SKM-1 treated with dmso at 0.1 percent for 144 hours (cell line): ENCODE data around the gene SLC22A1.
"Not testable (repeated sequence)": the region's sequence is repeated elsewhere in the genome, so short reads cannot be mapped to it uniquely, and the experiment has no call there.

Source experiments
- DNase-seq: peaks from one replicate; lab custom pipeline; 2025; ENCODE audit not compliant: unreplicated experiment; lab: John Stamatoyannopoulos, UW

Gene SLC22A1

DNA sequence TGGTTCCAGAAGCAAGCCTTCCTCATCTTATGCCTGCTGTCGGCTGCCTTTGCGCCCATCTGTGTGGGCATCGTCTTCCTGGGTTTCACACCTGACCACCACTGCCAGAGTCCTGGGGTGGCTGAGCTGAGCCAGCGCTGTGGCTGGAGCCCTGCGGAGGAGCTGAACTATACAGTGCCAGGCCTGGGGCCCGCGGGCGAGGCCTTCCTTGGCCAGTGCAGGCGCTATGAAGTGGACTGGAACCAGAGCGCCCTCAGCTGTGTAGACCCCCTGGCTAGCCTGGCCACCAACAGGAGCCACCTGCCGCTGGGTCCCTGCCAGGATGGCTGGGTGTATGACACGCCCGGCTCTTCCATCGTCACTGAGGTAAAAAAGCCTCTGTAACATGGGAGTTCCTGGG, 366 bp downstream of the SLC22A1 start:
- no peak for DNase-seq

DNA sequence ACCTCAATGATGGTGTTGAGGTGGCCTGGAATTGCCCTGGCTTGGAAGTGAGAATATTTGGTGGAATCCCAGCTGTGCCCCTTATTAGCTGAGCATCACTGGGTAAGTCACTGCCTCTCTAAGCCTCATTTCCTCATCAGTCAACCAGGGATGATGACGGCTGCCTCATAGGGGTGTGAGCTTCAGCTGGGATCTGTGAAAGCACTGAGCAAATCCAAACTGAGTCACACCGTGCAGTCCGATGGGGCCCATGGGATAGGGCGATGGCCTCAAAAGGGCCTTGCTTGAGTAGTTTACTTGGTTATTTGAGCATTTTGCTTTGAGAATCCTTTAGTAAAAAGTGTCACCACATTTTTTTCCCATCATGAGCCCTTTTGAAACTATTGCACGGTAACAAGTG, 1.1 kb downstream of the SLC22A1 start:
- no peak for DNase-seq

DNA sequence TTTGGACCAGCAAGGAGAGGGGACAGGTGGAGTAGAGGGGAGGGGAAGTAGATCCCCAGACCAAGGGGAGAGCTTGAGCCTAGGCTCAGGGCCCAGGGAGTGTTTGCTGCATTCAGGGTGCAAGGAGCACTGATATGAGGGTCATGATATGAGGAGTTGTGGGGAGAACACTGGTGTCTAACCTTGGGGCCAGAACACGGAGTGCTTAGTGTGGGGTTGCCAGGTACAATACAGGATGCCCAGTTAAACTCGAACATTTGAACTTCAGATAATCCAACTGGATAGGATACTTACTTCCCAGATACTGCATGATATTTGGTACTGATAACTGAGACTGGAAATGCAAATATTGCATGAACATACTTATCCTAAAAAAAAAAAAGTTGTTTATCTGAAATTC, 2.4 kb downstream of the SLC22A1 start:
- DNase-seq = no peak

GRCh38 chr6:160124605-160125004, 3.0 kb downstream of the SLC22A1 start:
- no peak for DNase-seq

DNA sequence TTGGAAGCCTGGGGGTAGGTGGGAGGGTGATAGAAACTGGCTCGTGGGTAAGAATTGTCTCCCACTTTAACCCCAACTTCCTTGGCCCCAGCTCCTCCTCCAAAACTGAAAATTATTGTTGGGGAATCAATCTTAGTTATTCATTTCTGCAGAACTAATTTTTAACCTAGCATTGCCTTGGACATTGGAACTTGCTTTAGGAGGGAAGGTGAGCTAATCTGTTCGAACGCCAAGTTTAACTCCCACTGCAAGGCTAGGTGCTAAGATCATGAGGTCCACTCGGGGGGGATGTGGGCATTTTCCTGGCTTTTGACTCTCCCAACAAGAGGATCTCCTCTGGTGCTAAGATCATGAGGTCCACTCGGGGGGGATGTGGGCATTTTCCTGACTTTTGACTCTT, 3.5 kb downstream of the SLC22A1 start:
- not testable (repeated sequence) for DNase-seq

DNA sequence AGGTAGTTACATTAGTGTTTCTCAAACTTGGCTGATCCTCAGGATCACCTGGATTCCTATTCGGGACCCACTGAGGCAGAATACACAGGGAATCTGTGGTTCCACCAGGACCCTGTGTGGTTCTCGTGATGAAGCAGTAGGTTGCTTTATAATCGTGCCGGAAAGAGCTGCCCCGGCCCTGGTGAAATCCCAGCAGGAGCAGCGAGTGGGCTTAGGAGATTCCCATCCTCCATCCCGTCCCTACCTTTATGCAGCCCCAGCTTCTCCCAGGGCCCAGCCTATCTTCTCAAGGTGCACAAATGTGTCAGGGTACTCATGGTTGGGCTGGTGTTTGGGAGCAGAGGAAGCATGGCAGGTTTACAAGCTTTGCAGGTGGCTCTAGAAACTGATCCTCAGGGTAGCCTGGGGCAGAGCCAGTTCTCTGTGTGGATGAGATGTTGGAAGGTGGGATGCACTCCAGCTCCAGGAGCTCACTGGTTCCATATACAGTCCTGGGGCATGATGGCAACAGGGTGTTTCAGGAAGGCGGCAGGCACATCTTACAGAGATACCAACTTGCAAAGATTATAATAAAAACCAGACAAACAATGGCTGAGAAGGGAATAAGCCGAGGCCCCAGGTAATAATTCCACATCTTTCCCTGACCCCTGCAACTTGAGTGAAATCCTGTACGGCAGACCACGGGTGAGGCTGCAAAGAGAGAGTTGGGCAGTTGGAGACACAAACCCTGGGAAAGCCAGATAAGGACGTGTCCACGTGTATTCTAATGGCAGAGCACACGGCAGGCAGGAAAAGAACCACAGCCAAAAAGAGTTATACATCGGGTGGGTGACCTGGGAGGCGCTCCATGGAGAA, 5.9 kb downstream of the SLC22A1 start:
- no peak for DNase-seq

DNA sequence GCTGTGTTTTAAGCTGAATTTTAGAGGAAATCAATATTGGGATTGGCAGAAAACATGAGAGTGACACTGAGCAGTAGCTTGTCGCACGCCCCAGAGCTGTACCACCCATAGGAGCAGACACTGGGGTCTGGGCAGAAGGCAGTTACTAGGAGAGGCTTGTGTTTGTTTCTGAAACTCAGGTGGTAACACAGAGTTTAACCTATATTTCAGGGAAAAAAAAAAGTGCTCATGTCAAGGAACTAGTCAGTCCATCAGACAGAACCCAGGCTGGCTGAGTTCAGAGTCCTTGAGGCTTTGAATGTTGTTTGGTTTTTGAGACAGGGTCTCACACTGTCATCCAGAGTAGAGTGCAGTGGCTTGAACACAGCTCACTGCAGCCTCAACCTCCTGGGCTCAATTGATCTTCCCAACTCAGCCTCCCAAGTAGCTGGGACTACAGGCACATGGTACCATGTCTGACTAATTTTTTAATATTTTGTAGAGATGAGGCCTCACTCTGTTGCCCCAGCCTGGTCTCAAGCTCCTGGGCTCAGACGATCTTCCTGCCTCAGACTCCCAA, 6.6 kb downstream of the SLC22A1 start:
- DNase-seq = no peak

DNA sequence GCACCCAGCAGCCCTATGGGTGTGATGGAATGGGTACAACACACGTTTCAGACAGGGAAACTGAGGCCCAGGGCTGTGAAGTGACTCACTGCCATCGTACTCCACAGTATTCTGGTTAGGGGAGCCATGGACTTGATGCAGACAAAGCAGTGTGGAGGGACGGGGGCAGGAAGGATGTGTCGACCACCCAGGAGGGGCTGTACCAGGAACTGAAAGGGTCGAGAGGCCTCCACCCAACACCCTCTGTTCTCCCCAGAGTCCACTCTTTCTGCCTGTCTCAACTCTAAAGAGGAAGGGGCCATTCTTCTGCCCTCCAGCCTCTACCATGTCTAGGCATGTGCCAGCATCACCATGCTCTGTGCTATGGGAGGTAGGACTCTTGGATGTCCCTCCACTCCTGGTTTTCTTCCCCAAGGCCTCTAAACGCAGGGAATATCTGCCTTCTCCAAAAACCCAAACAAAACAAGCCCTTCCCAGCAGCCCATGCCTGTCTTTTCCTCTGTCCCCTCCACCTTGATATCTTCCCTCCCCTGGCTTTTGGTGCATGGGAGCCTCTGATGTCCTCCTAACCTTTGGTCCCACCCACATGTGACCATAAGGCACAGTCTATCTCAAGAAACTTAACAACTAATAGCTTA, 7.4 kb downstream of the SLC22A1 start:
- no peak for DNase-seq

DNA sequence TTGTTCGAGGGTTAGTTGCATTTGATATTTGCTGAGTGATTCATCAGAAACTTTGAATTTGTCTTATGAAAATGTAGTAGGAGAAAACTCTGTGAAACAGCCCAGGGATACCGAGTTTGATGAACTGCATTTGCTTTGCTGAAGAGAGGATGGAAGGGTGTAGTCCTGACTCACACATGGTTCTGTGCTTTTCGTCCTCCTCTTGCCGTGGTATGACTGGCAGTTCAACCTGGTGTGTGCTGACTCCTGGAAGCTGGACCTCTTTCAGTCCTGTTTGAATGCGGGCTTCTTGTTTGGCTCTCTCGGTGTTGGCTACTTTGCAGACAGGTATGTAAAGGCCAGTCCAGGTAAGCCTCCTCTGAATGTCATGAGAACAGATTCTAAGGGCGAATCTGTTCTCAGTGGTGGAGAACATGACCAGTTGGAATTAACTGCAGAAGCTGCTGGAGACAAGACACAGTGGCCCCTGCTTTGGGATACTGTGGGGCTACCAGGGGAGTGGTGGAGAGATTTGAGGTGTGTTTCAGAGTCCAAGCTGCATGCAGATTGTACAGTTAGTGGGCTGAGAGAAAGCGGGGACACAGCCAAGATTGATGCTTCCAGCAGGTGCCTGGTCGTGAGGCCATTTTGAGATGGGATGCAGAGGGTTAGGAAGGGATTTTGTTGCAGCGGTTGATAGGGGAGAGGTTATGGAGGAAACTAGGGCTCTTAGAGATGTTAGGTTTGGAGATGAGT, 8.4 kb downstream of the SLC22A1 start:
- no peak for DNase-seq

DNA sequence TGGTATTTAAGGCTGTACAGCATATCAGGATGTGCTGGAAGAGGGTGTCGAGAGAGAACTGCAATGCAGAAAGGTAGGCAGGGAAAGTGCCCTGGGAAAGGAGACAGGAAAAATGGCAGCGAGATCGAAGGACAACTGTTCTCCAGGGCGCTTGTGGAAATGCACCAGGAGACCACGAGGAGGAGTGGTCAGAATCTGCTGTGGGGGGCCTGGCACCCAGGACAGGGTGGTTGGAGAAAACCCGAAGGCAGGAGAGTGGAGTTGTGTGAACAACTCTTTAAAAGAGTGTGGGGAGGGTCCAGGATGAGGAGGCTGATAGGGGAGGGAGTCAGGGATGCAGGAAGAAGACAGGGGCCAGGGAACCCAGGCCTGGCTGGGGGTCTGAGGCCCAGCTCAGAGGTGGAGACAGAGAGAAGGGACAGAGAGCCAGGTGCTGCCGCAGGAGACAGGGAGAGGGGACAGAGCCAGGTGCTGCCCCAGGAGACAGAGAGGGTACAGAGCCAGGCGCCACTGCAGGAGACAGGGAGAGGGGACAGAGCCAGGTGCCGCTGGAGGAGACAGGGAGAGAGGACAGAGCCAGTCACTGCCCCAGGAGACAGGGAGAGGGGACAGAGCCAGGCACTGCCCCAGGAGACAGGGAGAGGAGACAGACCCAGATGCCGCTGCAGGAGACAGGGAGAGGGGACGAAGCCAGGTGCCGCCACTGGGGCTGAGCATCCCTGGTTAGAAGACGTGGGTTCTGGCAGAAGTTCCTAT, 9.3 kb downstream of the SLC22A1 start:
- no peak for DNase-seq

DNA sequence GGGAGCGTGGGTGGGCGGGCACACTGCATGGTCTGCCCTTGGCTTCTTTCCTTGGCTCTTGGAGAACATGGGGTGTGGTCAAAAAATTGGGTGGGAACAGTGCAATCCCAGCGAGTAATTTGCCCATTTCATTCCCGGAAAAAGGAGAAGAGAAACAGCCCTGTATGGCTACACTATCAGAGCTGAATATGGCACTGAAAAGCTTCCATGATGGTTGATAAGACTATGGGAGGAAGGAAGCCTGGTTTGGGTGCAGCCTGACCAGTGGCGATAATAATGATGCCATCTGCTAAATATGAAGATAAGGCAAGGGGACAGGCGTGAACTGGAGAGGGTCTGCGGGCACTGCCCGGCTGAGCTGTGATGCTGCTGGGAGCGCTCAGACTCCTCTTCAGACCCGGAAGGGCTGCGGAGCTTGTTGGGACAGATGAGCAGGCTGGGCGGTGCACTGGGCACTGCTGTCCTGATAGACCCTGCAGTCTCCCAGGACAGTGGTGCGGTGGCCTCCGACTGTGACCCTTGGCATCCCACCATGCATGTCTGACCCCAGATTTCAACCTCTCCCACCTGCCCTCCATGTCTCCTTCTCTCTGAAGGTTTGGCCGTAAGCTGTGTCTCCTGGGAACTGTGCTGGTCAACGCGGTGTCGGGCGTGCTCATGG, 10.2 kb downstream of the SLC22A1 start:
- DNase-seq = no peak

GRCh38 chr6:160132297-160132637, 10.7 kb downstream of the SLC22A1 start:
- DNase-seq = no peak

- DNase-seq = no peak
Observed at GRCh38 chr6:160132776-160133338, 11.2 kb downstream of the SLC22A1 start.

DNA sequence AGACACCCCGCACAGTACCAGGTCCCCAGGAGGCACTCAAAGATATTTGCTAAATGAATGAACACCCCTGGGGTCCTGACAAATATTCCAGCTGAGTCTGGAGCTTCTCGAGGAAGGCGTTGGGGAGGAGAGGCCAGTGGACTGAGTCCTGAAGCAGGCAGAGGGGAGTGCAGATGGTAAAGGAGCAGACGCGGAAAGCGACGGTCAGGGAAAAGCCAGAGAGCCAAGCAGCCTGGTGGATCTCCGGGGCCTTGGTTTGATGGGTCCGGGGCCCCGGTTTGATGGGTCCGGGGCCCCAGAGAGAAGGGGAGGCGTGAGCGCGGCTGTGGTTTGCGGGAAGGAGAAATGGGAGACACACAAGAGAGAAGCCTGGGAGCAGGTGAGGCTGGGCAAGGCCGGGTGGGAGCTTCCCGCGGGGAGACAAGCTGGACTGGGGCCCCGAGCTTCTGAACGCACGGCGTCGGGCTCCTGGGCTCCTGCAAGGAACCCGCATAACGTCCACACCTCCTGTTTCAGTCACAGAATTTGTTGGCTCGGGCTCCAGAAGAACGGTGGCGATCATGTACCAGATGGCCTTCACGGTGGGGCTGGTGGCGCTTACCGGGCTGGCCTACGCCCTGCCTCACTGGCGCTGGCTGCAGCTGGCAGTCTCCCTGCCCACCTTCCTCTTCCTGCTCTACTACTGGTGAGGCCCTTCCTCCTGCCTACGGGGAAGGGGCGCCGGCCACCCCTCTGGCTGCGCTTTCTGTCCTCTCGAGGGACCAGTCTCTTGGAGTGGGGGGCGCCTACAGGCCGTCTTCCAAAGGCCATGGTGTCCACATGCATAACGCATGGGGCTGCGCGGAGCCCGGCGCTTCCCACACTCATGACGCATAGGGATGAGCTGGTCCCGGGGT, 12.1 kb downstream of the SLC22A1 start:
- DNase-seq = no peak

DNA sequence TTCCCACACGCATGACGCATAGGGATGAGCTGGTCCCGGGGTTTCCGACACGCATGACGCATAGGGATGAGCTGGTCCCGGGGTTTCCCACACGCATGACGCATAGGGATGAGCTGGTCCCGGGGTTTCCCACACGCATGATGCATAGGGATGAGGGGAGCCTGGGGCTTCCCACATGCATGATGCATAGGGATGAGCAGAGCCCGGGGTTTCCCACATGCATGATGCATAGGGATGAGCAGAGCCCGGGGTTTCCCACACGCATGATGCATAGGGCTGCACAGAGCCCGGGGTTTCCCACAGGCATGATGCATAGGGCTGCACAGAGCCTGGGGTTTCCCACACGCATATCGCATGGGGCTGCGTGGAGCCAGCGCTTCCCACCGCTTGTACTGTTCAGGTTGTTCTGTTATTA, 12.7 kb downstream of the SLC22A1 start:
- DNase-seq = not testable (repeated sequence)

- DNase-seq = no peak
Observed at GRCh38 chr6:160134779-160135547, 13.3 kb downstream of the SLC22A1 start.

DNA sequence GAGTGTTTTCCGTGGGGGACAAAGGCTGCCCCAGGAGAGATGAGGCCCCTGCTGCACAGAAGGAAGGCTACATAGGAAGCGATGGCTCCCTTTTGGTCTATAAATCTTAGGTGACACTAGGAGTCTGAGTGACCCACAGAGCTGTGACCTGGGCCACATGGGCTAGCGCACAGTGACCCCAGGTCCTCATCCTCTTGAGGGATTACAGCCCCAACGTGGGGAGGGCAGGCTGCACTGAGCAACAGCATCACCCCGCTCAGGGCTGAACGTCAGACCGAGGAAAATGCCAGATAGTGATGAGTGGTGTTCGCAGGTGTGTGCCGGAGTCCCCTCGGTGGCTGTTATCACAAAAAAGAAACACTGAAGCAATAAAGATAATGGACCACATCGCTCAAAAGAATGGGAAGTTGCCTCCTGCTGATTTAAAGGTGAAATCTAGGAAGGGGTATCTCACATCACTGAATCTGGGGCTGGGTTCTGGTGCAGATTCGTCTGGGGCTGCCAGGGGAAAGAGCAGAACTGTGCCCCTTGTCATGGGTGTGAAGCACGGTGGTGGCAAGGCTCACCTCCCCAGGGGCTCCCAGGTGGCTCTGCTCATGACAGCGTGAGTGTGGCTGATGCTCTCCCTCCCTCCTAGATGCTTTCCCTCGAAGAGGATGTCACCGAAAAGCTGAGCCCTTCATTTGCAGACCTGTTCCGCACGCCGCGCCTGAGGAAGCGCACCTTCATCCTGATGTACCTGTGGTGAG, 14.5 kb downstream of the SLC22A1 start:
- no peak for DNase-seq
